HEK293T (cell line): ENCODE results near the gene ALLC.

Source experiments
- BHLHE40 ChIP-seq: fragments of 450-650 bp; IDR thresholded peaks from 2 replicates; pipeline ENCODE4 v1.6.1; 2016; ENCODE audit warnings: mild to moderate bottlenecking, moderate library complexity, borderline replicate concordance
- CTBP1 ChIP-seq: fragments of 450-650 bp; IDR thresholded peaks from 2 replicates; pipeline ENCODE4 v1.6.1; 2016; ENCODE audit warnings: borderline replicate concordance
- FOXA1 ChIP-seq: fragments of 450-650 bp; IDR thresholded peaks from 2 replicates; pipeline ENCODE4 v1.6.1; 2016; ENCODE audit warnings: mild to moderate bottlenecking
- FOXM1 ChIP-seq: fragments of 450-650 bp; IDR thresholded peaks from 2 replicates; pipeline ENCODE4 v1.6.1; 2017; ENCODE audit warnings: mild to moderate bottlenecking, borderline replicate concordance
- PKNOX1 ChIP-seq: fragments of 450-650 bp; IDR thresholded peaks from 2 replicates; pipeline ENCODE4 v1.6.1; 2016
- SP1 ChIP-seq: fragments of 450-650 bp; IDR thresholded peaks from 2 replicates; pipeline ENCODE4 v1.6.1; 2017
- SUZ12 ChIP-seq: fragments of 450-650 bp; IDR thresholded peaks from 2 replicates; pipeline ENCODE4 v1.6.1; 2016; ENCODE audit warnings: mild to moderate bottlenecking
- TARDBP ChIP-seq: fragments of 450-650 bp; IDR thresholded peaks from 2 replicates; pipeline ENCODE4 v1.6.1; 2016
- ZNF384 ChIP-seq: fragments of 450-650 bp; IDR thresholded peaks from 2 replicates; pipeline ENCODE4 v1.6.1; 2016

- no peak for TF ChIP-seq CTBP1
- no peak for TF ChIP-seq FOXM1
- no peak for TF ChIP-seq PKNOX1
- no peak for TF ChIP-seq TARDBP
- no peak for TF ChIP-seq SUZ12
- no peak for TF ChIP-seq SP1
- TF ChIP-seq ZNF384: no peak
- TF ChIP-seq BHLHE40: no peak
- no peak for TF ChIP-seq FOXA1
Measured at GRCh38 chr2:3705782-3706181, 47.8 kb downstream of the ALLC start.
